HL-60 (cell line): ENCODE results near the gene RHEBL1.

Experiments used
- DNase-seq, 2 experiments: peaks; one replicate each; pipeline ENCODE4 v3.0.0-alpha.2; 2010 to 2020; ENCODE audit warnings: low read depth in 1 of 2, low spot score in 1 of 2
- H3K27ac ChIP-seq: fragments of 250-450 bp; sonication (Bioruptor Pico); replicated peaks from 2 replicates; pipeline ENCODE4 v1.5.1; 2020; ENCODE audit warnings: mild to moderate bottlenecking, moderate library complexity
- H3K27me3 ChIP-seq: fragments of 250-450 bp; sonication (Bioruptor Pico); 2 replicates; pipeline ENCODE4 v1.5.1; 2021; ENCODE audit warnings: mild to moderate bottlenecking, moderate library complexity; ENCODE audit not compliant: insufficient read depth, poor library complexity, severe bottlenecking
- H3K4me3 ChIP-seq: replicated peaks from 2 replicates; pipeline ENCODE4 v1.5.1; 2011; ENCODE audit warnings: mild to moderate bottlenecking, control low read depth, low read length; ENCODE audit not compliant: insufficient read depth
- CTCF ChIP-seq: IDR thresholded peaks from one replicate; pipeline ENCODE4 v1.5.1; 2011; ENCODE audit warnings: low read length, control low read depth, inconsistent platforms; ENCODE audit not compliant: insufficient read depth
- GABPA ChIP-seq: IDR thresholded peaks from 2 replicates; pipeline ENCODE4 v1.6.1; 2012; ENCODE audit warnings: low read depth
- POLR2AphosphoS5 ChIP-seq: IDR thresholded peaks from 2 replicates; pipeline ENCODE4 v1.6.1; 2012; ENCODE audit warnings: low read depth
- REST ChIP-seq: IDR thresholded peaks from 2 replicates; pipeline ENCODE4 v1.6.1; 2012; ENCODE audit warnings: low read depth; ENCODE audit not compliant: insufficient replicate concordance
- SPI1 ChIP-seq: IDR thresholded peaks from 2 replicates; pipeline ENCODE4 v1.6.1; 2012; ENCODE audit warnings: low read depth, mild to moderate bottlenecking, borderline replicate concordance

RHEBL1 gene

GRCh38 chr12:49039421-49040363, 30.1 kb downstream of the RHEBL1 start:
- H3K27me3 ChIP-seq = no peaks in the 10 kb centered on the region
- H3K4me3 ChIP-seq = no peak overlapping the region
- DNase-seq = no peak
- no peak overlapping the region for H3K27ac ChIP-seq
- TF ChIP-seq POLR2AphosphoS5 = no peak
- no peak for TF ChIP-seq REST
- no peak for TF ChIP-seq GABPA
- TF ChIP-seq SPI1 = no peak
- no peak for TF ChIP-seq CTCF

DNA sequence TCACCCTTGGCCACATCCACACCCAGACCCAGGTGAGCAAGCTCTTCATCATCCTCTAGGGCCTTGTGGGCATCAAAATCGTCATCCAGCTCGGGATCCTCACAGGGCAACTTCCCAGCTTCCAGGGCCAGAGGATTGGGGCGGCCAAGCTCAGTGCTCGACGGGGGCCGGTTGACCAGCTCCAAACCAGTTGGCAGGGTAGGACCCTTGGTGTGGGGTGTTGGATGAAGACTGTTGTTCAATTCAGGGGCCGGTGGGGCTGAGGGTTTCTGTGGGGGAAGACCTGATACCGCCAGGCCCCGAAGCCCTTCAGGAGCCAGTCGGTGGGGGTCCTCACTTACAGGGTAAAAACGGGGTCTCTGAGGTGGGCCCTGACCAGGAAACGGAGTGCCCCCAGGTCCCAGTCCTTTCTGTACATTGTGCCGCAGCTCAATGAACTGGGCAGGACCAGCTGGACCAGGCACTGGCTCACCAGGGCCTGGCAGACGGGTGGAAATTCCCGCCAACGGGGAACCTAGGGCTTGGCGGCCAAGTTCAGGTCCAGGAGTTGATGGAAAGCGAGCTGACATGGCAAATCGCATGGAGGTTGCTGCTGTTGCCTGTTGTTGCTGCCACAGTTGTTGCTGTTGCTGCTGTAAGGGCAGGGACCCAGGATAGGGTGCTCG, 31.4 kb downstream of the RHEBL1 start:
- TF ChIP-seq CTCF (no peak), GABPA (no peak), REST (no peak), POLR2AphosphoS5 (no peak), SPI1 (no peak)
- no peak overlapping the region for H3K4me3 ChIP-seq
- no peak for DNase-seq
- no peaks in the 10 kb centered on the region for H3K27me3 ChIP-seq
- no peak overlapping the region for H3K27ac ChIP-seq

- Histone ChIP-seq H3K27ac (no peak overlapping the region), H3K27me3 (no peaks in the 10 kb centered on the region), H3K4me3 (no peak overlapping the region)
- TF ChIP-seq SPI1 = no peak
- TF ChIP-seq CTCF = no peak
- TF ChIP-seq POLR2AphosphoS5 = no peak
- TF ChIP-seq REST = no peak
- no peak for TF ChIP-seq GABPA
- no peak for DNase-seq
Observed at GRCh38 chr12:49037947-49038237, 31.9 kb downstream of the RHEBL1 start.
